NCI-H69 (cell line): ENCODE data around the gene EIF2D.
A peak's percentile ranks its signal among the peaks of the same experiment; 100 is the strongest.
"Not testable (repeated sequence)": the region's sequence is repeated elsewhere in the genome, so short reads cannot be mapped to it uniquely, and the experiment has no call there.

ENCODE experiments used
- DNase-seq: peaks from one replicate; lab custom pipeline; 2025; lab: John Stamatoyannopoulos, UW

EIF2D gene

GRCh38 chr1:206635080-206635977, 23.1 kb upstream of the EIF2D start, which contains the start of gene DYRK3:
TSS of gene DYRK3 (plus strand) at chr1:206635536. CDS start at chr1:206635704, 168 bp downstream.
- DNase-seq = peak; percentile 99

DNA sequence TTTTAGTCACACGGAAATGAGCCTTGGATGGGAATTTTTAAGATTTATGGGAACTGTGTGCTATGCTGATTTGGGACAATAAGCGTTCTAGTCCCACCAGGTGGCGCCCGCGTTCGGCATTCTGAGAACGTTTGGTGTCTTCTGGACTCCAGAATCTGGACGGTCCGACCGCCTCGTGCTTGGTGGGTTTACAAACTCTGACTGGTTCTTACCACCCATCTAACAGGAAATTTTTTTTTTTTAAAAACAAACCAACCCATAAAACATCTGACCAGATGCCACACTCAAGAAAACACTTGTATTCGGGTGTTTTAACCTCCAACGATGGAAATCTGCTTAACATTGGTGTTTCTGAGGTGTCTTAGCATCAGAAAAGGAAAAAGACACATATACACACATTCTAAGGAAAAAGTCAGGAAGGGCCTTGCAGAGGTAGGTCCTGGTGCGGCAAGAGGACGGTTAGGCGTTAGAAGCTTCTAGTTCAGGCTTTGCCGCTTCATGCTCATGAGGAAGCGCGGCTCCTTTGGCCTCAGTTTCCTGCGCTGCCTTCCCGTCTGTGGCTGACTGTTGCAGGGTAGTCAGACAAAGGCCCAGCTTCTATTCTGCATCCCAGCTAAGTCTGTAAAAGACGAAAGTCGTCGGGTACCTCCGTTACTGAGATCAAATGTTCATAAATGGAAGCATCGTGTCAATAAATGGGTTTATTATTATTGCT, 22.3 kb upstream of the EIF2D start:
- DNase-seq = peak; percentile 94

- DNase-seq = no peak
Observed at GRCh38 chr1:206633708-206634121, 21.4 kb upstream of the EIF2D start.

DNA sequence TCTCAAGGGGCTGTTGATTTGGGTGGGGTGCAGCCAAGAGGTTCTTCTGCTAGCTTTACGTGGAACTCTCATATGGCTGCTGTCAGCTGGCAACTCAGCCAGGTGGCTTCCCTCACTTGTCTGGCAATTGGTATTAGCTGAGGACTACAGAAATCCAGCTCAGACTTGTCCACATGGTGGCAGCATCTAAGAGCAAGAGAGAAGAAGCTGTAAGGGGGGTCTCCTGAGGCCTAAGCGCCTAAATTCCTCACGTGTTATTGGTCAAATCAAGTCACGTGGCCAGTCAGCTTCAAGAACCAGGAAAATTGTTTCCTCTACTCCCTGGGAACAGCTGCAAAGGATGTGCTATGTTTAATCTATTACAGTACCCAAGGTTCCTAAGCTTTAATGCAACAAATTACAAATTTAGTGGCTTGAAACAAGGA, 18.8 kb upstream of the EIF2D start:
- peak; percentile 97 for DNase-seq

DNA sequence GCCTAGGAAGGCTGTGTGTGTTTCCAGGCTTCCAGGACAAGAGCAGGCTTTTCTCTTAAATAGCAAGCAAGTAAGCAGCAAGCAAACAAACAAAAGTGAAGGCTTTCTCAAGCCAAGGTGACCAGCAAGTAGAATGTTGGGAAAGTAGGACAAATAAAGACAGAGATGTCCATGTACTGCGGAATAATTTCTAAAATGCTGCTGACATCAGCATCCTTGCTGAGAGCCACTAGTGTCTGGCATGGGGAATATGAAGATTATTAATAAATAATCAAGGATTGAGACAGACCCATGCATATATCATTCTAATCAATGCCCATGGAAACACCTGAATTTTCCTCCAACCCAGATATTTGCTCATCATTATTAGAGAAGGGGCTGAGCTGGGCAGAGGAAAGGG, 16.7 kb upstream of the EIF2D start:
- DNase-seq = no peak

DNA sequence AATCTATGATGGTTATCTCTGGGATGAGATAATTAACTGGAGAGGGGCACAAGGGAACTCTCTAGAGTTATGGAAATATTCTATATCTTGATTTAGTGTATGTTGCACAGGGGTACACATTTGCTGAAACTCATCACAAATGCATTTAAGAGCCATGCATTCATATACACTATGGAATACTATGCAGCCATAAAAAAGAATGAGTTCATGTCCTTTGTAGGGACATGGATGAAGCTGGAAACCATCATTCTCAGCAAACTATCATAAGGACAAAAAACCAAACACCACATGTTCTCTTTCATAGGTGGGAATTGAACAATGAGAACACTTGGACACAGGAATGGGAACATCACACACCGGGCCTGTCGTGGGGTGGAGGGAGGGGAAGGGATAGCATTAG, 14.1 kb upstream of the EIF2D start:
- not testable (repeated sequence) for DNase-seq

GRCh38 chr1:206609229-206609991, 2.9 kb downstream of the EIF2D start:
- DNase-seq = no peak

GRCh38 chr1:206608108-206608698, 4.1 kb downstream of the EIF2D start:
- DNase-seq = peak; percentile 44

- peak; percentile 43 for DNase-seq
Observed at GRCh38 chr1:206606867-206607266, 5.4 kb downstream of the EIF2D start.

- no peak for DNase-seq
Observed at GRCh38 chr1:206604861-206605260, 7.4 kb downstream of the EIF2D start.

GRCh38 chr1:206600527-206600926, 11.7 kb downstream of the EIF2D start:
- DNase-seq = no peak

GRCh38 chr1:206596319-206596666, 16.0 kb downstream of the EIF2D start:
- DNase-seq = no peak

DNA sequence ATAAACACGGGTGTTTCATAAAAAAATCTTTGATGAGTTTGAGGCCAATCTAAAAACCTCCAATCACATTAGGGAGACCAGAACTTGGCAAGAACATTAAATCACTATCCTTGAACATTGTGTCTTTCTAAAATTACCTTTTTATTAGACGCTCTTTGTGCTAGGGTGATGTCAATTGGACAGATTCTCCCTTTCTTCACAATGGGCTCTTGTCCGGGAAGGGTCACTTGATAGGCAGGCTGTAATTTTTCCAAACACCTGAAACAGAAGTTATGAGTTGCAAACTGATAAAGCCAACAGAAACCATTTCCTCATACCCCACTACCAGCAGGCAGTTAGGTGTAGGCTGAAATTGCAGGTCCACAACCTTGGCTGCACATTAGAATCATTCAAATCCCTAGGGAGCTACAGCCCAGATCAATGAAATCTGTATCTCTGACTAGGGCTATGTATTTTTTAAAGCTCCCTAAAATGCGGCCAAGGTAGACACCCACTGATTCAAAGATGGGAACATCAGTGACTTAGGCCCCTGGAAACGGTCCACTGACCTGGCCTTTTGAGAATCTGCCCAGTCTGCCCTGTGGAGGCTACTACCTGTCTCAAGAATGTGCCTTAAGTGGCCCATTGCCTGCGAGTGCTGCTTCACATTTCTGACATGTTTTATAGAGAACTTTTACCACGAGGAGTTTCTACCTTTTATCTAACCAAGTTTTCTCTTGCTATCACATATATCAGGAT, 16.5 kb downstream of the EIF2D start:
- no peak for DNase-seq

DNA sequence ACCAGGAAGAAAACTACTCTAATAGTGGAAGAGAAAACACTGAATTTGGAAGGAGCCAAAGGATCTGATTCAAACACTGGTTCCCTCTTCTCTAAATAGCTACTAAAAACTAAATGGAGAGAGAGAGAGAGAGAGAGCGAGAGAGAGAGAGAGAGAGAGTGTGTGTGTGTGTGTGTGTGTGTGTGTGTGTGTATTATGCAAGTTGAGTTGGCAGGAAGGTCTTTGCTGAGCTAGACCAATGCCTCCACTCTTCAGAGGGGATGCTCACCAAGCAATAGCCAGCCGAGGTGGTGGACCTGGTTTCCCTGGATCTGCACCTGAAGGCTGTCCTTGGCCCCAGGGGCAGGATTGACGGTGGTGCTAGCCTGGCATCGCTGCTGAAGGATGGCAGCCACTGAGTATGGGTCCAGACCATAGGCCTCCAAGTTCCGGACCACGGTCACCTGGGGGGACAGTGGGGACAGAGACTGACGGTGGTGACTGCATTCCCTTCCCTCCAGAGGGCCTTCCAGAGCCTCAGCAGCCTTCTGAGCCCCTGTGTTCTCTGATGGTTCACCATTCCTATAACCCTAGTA, 18.8 kb downstream of the EIF2D start:
- no peak for DNase-seq

GRCh38 chr1:206591696-206592095, 20.6 kb downstream of the EIF2D start:
- no peak for DNase-seq

DNA sequence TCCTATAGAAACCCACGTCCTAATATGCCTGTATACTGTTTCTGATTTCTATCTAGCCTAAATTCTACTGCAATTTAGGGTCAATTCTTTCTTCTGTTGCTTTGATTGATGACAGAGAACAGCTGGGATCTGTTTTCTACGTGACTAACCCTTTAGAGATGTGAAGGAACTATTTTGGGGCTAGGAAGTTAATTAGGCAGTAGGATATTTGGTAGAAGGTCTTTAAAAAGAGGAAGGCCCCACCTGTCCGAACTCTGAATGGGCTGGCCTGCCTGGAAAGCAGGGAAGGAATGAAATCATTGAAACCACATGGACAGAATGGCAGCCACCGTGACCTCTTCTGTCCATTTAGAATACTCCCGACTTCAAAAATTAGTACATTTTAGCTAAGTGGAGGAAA, 21.0 kb downstream of the EIF2D start:
- DNase-seq = no peak

DNA sequence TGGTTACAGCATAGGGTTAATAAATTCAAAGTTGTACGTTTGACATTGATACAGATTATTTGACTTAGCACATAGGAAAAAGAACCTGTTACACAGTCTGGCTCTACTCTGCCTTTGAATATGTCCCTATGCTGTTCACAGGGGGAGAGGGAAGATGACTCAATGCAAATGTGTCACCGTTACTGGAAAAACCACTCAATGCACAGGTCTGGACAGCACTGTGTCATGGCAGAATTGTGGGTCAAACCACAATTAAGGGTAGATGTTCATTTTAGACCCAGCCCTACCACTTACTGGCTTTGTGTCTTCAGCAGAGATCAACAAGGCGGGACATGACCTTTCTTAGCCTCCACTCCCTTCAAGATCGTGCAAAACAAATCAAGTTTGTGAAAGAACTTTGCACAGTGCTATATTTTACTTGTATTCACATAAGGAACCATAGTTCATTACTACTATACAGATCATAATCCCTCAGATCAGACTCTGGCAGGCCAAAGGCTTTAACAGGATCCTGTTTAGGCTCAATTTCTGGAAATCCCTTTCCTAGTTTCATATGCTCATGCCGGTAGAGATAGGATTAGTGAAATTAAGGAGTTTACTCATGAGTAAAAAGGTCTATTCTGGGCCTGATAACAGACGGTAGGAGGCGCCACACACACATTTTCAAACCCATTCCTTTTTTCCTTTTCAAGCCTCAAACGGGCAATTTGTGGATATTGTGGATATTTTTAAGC, 22.1 kb downstream of the EIF2D start:
- DNase-seq = no peak

GRCh38 chr1:206589206-206589605, 23.1 kb downstream of the EIF2D start:
- no peak for DNase-seq

- DNase-seq = no peak
Observed at GRCh38 chr1:206588492-206588891, 23.8 kb downstream of the EIF2D start.

- no peak for DNase-seq
Observed at GRCh38 chr1:206587904-206588303, 24.4 kb downstream of the EIF2D start.
